ENCODE measurements around the gene MEIKIN.
"Not testable (repeated sequence)": the region's sequence is repeated elsewhere in the genome, so short reads cannot be mapped to it uniquely, and the experiment has no call there.

MEIKIN gene

DNA sequence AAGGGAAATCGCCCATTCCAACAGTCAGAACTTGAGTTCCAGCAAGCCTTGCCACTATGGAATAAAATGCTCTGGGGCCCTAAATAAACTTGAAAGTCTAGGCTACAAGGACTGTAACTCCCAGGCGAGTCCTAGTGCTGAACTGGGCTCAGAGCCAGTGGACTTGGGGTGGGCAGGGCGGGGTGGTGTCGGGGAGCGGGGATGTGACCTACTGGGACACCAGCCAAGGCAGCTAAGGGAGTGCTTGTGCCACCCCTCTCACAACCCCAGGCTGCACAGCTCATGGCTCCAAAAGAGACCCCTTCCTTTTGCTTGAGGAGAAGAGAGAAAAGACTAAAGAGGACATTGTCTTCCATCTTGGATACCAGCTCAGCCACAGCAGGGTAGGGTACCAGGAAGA is 61.5 kb downstream of the MEIKIN start:
- Histone ChIP-seq H3K36me3 (ENCODE audit: control insufficient read depth, low read depth, low read length) (no peaks in the 10 kb centered on the region), H3K4me1 (ENCODE audit: control insufficient read depth, low read depth, low read length) (no peaks in the 10 kb centered on the region), H3K4me3 (ENCODE audit: low read length) (no peak overlapping the region), H3K27ac (ENCODE audit: low read length) (no peak overlapping the region), H3K9ac (ENCODE audit: low read length) (no peak overlapping the region), H3K27me3 (ENCODE audit: control insufficient read depth, insufficient read depth, low read length) (no peaks in the 10 kb centered on the region), H3K9me3 (ENCODE audit: control insufficient read depth, low read depth, low read length) (no peaks in the 10 kb centered on the region)

GRCh38 chr5:131879705-131880104 is 65.8 kb downstream of the MEIKIN start:
- Histone ChIP-seq H3K27me3 (ENCODE audit: control insufficient read depth, insufficient read depth, low read length) (no peaks in the 10 kb centered on the region), H3K36me3 (ENCODE audit: control insufficient read depth, low read depth, low read length) (no peaks in the 10 kb centered on the region), H3K9ac (ENCODE audit: low read length) (no peak overlapping the region), H3K9me3 (ENCODE audit: control insufficient read depth, low read depth, low read length) (no peaks in the 10 kb centered on the region), H3K4me1 (ENCODE audit: control insufficient read depth, low read depth, low read length) (no peaks in the 10 kb centered on the region), H3K27ac (ENCODE audit: low read length) (no peak overlapping the region), H3K4me3 (ENCODE audit: low read length) (no peak overlapping the region)

GRCh38 chr5:131877873-131878272 is 67.6 kb downstream of the MEIKIN start:
- Histone ChIP-seq H3K4me3 (ENCODE audit: low read length) (no peak overlapping the region), H3K9me3 (ENCODE audit: control insufficient read depth, low read depth, low read length) (no peaks in the 10 kb centered on the region), H3K27ac (ENCODE audit: low read length) (no peak overlapping the region), H3K36me3 (ENCODE audit: control insufficient read depth, low read depth, low read length) (no peaks in the 10 kb centered on the region), H3K27me3 (ENCODE audit: control insufficient read depth, insufficient read depth, low read length) (no peaks in the 10 kb centered on the region), H3K9ac (ENCODE audit: low read length) (no peak overlapping the region), H3K4me1 (ENCODE audit: control insufficient read depth, low read depth, low read length) (no peaks in the 10 kb centered on the region)

DNA sequence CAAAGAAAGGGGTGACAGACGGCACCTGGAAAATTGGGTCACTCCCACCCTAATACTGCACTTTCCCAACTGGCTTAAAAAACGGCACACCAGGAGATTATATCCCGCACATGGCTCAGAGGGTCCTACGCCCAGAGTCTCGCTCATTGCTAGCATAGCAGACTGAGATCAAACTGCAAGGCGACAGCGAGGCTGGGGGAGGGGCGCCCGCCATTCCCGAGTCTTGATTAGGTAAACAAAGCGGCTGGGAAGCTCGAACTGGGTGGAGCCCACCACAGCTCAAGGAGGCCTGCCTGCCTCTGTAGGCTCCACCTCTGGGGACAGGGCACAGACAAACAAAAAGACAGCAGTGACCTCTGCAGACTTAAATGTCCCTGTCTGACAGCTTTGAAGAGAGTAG is 74.2 kb downstream of the MEIKIN start:
- H3K9ac ChIP-seq (ENCODE audit: low read length); H3K4me1 ChIP-seq (ENCODE audit: control insufficient read depth, low read depth, low read length); H3K27ac ChIP-seq (ENCODE audit: low read length); H3K27me3 ChIP-seq (ENCODE audit: control insufficient read depth, insufficient read depth, low read length); H3K36me3 ChIP-seq (ENCODE audit: control insufficient read depth, low read depth, low read length); H3K4me3 ChIP-seq (ENCODE audit: low read length); H3K9me3 ChIP-seq (ENCODE audit: control insufficient read depth, low read depth, low read length): not testable (repeated sequence)

DNA sequence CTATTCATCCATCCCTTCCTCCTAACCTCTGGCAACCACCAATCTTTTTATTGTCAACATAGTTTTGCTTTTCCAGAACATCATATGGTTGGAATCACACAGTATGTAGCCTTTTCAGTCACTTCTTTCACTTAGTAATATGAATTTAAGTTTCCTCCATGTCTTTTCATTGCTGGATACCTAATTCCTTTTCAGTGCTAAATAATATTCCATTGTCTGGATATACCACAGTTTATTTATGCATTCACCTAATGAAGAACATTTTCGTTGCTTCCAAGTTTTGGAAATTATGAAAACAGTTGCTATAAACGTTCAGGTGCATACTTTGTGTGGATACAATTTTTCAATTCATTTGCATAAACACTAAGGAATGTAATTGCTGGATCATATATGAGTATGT is 77.9 kb downstream of the MEIKIN start:
- H3K9ac ChIP-seq (ENCODE audit: low read length), result no peak overlapping the region
- no peaks in the 10 kb centered on the region for H3K27me3 ChIP-seq (ENCODE audit: control insufficient read depth, insufficient read depth, low read length)
- H3K4me3 ChIP-seq (ENCODE audit: low read length), result no peak overlapping the region
- H3K4me1 ChIP-seq (ENCODE audit: control insufficient read depth, low read depth, low read length), result no peaks in the 10 kb centered on the region
- H3K36me3 ChIP-seq (ENCODE audit: control insufficient read depth, low read depth, low read length), result no peaks in the 10 kb centered on the region
- H3K9me3 ChIP-seq (ENCODE audit: control insufficient read depth, low read depth, low read length), result peaks cover 8% of the 10 kb centered on the region
- H3K27ac ChIP-seq (ENCODE audit: low read length), result no peak overlapping the region

DNA sequence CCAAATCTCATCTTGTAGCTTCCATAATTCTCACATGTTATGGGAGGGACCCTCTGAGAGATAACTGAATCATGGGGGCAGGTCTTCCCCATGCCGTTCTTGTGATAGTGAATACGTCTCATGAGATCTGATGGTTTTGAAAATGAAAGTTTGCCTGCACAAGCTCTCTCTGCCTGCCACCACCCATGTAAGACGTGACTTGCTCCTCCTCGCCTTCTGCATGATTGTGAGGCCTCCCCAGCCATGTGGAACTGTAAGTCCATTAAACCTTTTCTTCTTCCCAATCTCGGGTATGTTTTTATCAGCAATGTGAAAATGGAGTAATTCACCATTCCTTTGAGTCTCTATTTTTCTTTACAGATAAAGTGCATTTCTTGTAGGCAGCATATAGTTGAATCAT is 81.8 kb downstream of the MEIKIN start:
- H3K9ac ChIP-seq (ENCODE audit: low read length), result no peak overlapping the region
- no peaks in the 10 kb centered on the region for H3K27me3 ChIP-seq (ENCODE audit: control insufficient read depth, insufficient read depth, low read length)
- H3K27ac ChIP-seq (ENCODE audit: low read length), result no peak overlapping the region
- H3K4me1 ChIP-seq (ENCODE audit: control insufficient read depth, low read depth, low read length), result no peaks in the 10 kb centered on the region
- no peaks in the 10 kb centered on the region for H3K36me3 ChIP-seq (ENCODE audit: control insufficient read depth, low read depth, low read length)
- H3K4me3 ChIP-seq (ENCODE audit: low read length), result no peak overlapping the region
- H3K9me3 ChIP-seq (ENCODE audit: control insufficient read depth, low read depth, low read length), result peaks cover 8% of the 10 kb centered on the region

DNA sequence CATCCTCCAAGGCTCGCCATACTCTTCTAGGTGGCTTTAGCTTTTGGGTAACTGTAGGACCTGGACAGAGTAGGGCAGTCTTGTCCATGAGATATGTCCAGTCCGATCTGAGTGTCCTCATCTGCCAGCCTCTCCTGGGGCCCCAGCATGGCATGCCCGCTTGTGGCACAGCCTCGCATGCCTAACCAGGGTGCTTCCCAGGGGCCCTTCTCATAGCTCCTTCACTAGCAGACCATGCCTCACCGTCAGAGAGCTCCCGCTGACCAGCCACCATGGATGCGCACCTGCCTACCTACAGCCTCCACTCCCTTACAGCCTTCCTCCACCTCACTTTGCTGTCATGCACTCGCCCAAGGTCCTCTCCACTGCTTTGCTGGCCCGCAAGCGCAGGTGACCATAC is 88.1 kb downstream of the MEIKIN start:
- H3K27ac ChIP-seq (ENCODE audit: low read length), result no peak overlapping the region
- no peaks in the 10 kb centered on the region for H3K4me1 ChIP-seq (ENCODE audit: control insufficient read depth, low read depth, low read length)
- H3K36me3 ChIP-seq (ENCODE audit: control insufficient read depth, low read depth, low read length), result no peaks in the 10 kb centered on the region
- H3K9me3 ChIP-seq (ENCODE audit: control insufficient read depth, low read depth, low read length), result no peaks in the 10 kb centered on the region
- H3K27me3 ChIP-seq (ENCODE audit: control insufficient read depth, insufficient read depth, low read length), result no peaks in the 10 kb centered on the region
- no peak overlapping the region for H3K4me3 ChIP-seq (ENCODE audit: low read length)
- no peak overlapping the region for H3K9ac ChIP-seq (ENCODE audit: low read length)

DNA sequence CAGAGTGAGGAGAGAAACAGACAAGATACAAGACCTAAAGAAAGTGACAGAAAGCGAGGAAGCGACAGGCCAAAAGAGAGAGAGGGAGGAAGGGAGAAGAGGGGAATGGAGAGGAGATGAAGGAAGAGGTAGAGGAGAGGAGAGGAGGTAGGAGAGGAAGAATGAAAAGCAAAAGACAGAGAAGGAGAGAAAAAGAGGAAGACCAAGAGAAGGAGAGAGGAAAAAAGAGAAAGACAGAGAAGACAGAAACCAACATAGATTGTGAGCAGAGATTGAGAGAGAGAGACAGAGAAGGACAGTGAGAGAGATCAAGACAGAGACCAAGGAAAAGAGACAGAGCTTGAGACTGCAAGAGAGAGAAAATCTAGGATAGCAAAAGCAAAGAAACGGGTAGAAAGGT is 90.0 kb downstream of the MEIKIN start:
- H3K27me3 ChIP-seq (ENCODE audit: control insufficient read depth, insufficient read depth, low read length), result no peaks in the 10 kb centered on the region
- H3K27ac ChIP-seq (ENCODE audit: low read length), result no peak overlapping the region
- H3K36me3 ChIP-seq (ENCODE audit: control insufficient read depth, low read depth, low read length), result no peaks in the 10 kb centered on the region
- no peaks in the 10 kb centered on the region for H3K4me1 ChIP-seq (ENCODE audit: control insufficient read depth, low read depth, low read length)
- no peaks in the 10 kb centered on the region for H3K9me3 ChIP-seq (ENCODE audit: control insufficient read depth, low read depth, low read length)
- H3K9ac ChIP-seq (ENCODE audit: low read length), result no peak overlapping the region
- H3K4me3 ChIP-seq (ENCODE audit: low read length), result no peak overlapping the region

- H3K36me3 ChIP-seq (ENCODE audit: control insufficient read depth, low read depth, low read length), result no peaks in the 10 kb centered on the region
- H3K4me3 ChIP-seq (ENCODE audit: low read length), result no peak overlapping the region
- no peaks in the 10 kb centered on the region for H3K27me3 ChIP-seq (ENCODE audit: control insufficient read depth, insufficient read depth, low read length)
- H3K9me3 ChIP-seq (ENCODE audit: control insufficient read depth, low read depth, low read length), result no peaks in the 10 kb centered on the region
- no peaks in the 10 kb centered on the region for H3K4me1 ChIP-seq (ENCODE audit: control insufficient read depth, low read depth, low read length)
- no peak overlapping the region for H3K27ac ChIP-seq (ENCODE audit: low read length)
- no peak overlapping the region for H3K9ac ChIP-seq (ENCODE audit: low read length)
Observed at GRCh38 chr5:131854134-131854533, 91.3 kb downstream of the MEIKIN start.

- Histone ChIP-seq H3K27ac (ENCODE audit: low read length) (no peak overlapping the region), H3K4me3 (ENCODE audit: low read length) (no peak overlapping the region), H3K27me3 (ENCODE audit: control insufficient read depth, insufficient read depth, low read length) (no peaks in the 10 kb centered on the region), H3K9ac (ENCODE audit: low read length) (no peak overlapping the region), H3K4me1 (ENCODE audit: control insufficient read depth, low read depth, low read length) (no peaks in the 10 kb centered on the region), H3K36me3 (ENCODE audit: control insufficient read depth, low read depth, low read length) (no peaks in the 10 kb centered on the region), H3K9me3 (ENCODE audit: control insufficient read depth, low read depth, low read length) (peaks cover 7% of the 10 kb centered on the region)
Observed at GRCh38 chr5:131848662-131849061, 96.8 kb downstream of the MEIKIN start.

- Histone ChIP-seq H3K4me1 (ENCODE audit: control insufficient read depth, low read depth, low read length) (no peaks in the 10 kb centered on the region), H3K27me3 (ENCODE audit: control insufficient read depth, insufficient read depth, low read length) (no peaks in the 10 kb centered on the region), H3K9me3 (ENCODE audit: control insufficient read depth, low read depth, low read length) (peaks cover 15% of the 10 kb centered on the region), H3K36me3 (ENCODE audit: control insufficient read depth, low read depth, low read length) (no peaks in the 10 kb centered on the region), H3K4me3 (ENCODE audit: low read length) (no peak overlapping the region), H3K27ac (ENCODE audit: low read length) (no peak overlapping the region), H3K9ac (ENCODE audit: low read length) (no peak overlapping the region)
Observed at GRCh38 chr5:131846536-131846935, 98.9 kb downstream of the MEIKIN start.

DNA sequence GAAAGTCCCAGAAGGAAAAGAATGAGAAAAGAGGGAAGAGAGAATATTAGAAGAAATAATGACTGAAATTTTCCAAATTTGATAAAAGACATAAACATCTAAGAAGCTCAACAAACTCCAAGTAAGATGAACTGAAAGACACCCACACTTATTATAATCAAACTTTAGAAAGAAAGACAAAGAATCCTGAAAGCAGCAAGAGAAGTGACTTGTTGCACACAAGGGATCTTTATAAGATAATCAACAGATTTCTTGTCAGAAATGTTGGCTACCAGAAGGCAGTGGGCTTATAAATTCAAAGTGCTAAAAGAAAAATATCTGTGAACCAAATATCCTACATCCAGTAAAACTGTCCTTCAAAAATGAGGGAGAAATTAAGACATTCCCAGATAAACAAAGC is 99.6 kb downstream of the MEIKIN start:
- Histone ChIP-seq H3K27ac (ENCODE audit: low read length) (no peak overlapping the region), H3K9me3 (ENCODE audit: control insufficient read depth, low read depth, low read length) (peaks cover 15% of the 10 kb centered on the region), H3K4me1 (ENCODE audit: control insufficient read depth, low read depth, low read length) (no peaks in the 10 kb centered on the region), H3K27me3 (ENCODE audit: control insufficient read depth, insufficient read depth, low read length) (no peaks in the 10 kb centered on the region), H3K4me3 (ENCODE audit: low read length) (no peak overlapping the region), H3K36me3 (ENCODE audit: control insufficient read depth, low read depth, low read length) (no peaks in the 10 kb centered on the region), H3K9ac (ENCODE audit: low read length) (no peak overlapping the region)

DNA sequence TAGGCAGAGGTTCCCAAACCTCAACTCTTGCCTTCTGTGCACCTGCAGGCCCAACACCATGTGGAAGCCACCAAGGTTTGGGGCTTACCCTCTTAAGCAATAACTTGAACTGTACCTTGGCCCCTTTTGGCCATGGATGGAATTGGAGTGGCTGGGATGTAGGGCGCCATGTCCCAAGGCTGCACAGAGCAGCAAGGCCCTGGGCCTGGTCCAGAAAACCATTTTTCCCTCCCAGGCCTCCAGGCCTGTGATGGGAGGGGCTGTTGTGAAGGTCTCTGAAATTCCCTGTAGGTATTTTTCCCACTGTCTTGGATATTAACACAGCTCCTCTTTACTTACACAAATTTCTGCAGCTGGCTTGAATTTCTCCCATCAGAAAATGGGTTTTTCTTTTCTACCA is 102.5 kb downstream of the MEIKIN start:
- H3K9ac ChIP-seq (ENCODE audit: low read length); H3K27me3 ChIP-seq (ENCODE audit: control insufficient read depth, insufficient read depth, low read length); H3K4me1 ChIP-seq (ENCODE audit: control insufficient read depth, low read depth, low read length); H3K4me3 ChIP-seq (ENCODE audit: low read length); H3K27ac ChIP-seq (ENCODE audit: low read length); H3K36me3 ChIP-seq (ENCODE audit: control insufficient read depth, low read depth, low read length): not testable (repeated sequence)
- peaks cover 15% of the 10 kb centered on the region for H3K9me3 ChIP-seq (ENCODE audit: control insufficient read depth, low read depth, low read length)

All from iPS-18a (cell line).